ENCODE data around the gene TNNI2.

DNA sequence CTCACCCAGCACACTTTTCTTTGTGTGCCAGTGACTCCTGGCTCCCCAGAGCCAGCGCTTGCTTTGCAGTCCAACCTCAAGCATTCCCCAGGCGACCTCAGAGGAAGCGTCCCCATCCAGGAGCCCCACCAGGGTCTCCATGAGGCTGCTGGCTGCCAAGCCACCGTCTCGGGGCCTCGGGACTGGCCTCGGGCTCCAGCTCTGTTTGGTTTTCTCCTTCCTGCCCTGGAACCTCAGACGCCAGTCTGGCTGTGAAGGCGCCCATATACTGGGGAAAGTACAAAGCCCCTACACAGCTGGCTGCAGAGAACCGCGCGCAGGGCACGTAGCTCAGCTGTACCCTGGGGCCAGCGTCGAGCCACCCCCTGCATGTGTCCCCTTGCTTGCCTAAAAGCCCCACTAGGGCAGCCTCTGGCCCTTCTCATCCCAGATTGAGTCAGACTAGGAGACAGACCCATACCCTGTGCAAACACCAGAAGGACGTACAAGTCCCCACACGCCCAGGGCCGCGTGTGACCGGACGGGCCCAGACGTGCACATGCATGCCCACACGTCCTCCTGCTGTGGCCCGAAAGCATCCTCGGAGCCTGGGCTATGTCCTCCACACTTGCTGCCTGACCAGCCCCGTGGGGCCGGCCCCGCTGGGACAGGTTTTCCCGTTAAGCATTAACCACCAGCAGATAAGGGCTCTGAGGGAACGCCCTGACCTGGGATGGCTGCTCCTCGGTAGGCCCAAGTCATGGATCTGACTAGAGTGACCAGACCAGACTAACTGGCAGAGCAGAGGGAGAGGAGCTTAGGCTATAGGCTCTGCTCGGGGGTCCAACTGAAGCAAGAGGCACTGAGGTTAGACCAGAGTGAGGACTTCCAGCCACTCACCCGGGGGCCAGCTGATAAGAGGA is 8.2 kb upstream of the TNNI2 start:
- TF ChIP-seq SIN3A (IDR thresholded peaks at IDR 0.05; ENCODE audit: borderline replicate concordance, insufficient read depth, low read length), result no peak
- TF ChIP-seq, protein P1, sequence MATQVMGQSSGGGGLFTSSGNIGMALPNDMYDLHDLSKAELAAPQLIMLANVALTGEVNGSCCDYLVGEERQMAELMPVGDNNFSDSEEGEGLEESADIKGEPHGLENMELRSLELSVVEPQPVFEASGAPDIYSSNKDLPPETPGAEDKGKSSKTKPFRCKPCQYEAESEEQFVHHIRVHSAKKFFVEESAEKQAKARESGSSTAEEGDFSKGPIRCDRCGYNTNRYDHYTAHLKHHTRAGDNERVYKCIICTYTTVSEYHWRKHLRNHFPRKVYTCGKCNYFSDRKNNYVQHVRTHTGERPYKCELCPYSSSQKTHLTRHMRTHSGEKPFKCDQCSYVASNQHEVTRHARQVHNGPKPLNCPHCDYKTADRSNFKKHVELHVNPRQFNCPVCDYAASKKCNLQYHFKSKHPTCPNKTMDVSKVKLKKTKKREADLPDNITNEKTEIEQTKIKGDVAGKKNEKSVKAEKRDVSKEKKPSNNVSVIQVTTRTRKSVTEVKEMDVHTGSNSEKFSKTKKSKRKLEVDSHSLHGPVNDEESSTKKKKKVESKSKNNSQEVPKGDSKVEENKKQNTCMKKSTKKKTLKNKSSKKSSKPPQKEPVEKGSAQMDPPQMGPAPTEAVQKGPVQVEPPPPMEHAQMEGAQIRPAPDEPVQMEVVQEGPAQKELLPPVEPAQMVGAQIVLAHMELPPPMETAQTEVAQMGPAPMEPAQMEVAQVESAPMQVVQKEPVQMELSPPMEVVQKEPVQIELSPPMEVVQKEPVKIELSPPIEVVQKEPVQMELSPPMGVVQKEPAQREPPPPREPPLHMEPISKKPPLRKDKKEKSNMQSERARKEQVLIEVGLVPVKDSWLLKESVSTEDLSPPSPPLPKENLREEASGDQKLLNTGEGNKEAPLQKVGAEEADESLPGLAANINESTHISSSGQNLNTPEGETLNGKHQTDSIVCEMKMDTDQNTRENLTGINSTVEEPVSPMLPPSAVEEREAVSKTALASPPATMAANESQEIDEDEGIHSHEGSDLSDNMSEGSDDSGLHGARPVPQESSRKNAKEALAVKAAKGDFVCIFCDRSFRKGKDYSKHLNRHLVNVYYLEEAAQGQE (IDR thresholded peaks at IDR 0.05; ENCODE audit: insufficient read depth in 1 of 2, low read depth in 2 of 2, low read length in 2 of 2), result no peak

Data from PFSK-1 (cell line).